SH-SY5Y (cell line): ENCODE measurements around the gene SHH.

Experiments used
- GATA2 ChIP-seq: IDR thresholded peaks from 2 replicates; pipeline ENCODE4 v1.6.1; 2011; ENCODE audit warnings: mild to moderate bottlenecking, low read depth, low read length
- GATA3 ChIP-seq: IDR thresholded peaks from 2 replicates; pipeline ENCODE4 v1.6.1; 2011; ENCODE audit warnings: low read depth, mild to moderate bottlenecking, low read length, moderate library complexity

DNA sequence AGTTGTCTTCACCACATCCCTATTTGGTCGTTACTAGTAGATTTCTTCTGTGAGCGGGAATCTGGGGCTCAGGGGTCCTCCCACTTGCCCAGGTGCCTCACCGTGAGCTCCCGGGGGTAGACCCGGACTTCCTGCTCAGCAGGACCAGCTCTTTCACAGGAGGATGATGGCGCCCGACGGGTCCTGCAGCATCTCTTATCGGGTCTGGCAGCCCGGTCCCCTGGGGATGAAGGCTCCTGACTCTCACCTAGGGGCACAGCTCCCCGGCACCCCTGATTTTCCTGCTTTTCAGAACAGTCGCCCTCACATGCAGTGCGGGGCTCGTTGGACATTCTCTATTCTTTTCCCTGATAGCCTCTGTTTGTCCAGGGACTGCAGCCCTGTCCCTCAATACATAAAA is 33.0 kb upstream of the SHH start:
- TF ChIP-seq GATA3 (no peak), GATA2 (no peak)
